ENCODE data around the gene SCAPER. TPM values are rescaled to one million over a fixed set of nuclear protein-coding genes. Genes with fewer than 3 reads are reported as not detected.

Gene SCAPER
- total and polyA plus RNA-seq, 10 of the 15 experiments (the other 5 are each of a cell fraction or from before 2014, with no cell fraction given): 1.0 to 7.7 (median 3.9) TPM

- TF ChIP-seq, protein P1, sequence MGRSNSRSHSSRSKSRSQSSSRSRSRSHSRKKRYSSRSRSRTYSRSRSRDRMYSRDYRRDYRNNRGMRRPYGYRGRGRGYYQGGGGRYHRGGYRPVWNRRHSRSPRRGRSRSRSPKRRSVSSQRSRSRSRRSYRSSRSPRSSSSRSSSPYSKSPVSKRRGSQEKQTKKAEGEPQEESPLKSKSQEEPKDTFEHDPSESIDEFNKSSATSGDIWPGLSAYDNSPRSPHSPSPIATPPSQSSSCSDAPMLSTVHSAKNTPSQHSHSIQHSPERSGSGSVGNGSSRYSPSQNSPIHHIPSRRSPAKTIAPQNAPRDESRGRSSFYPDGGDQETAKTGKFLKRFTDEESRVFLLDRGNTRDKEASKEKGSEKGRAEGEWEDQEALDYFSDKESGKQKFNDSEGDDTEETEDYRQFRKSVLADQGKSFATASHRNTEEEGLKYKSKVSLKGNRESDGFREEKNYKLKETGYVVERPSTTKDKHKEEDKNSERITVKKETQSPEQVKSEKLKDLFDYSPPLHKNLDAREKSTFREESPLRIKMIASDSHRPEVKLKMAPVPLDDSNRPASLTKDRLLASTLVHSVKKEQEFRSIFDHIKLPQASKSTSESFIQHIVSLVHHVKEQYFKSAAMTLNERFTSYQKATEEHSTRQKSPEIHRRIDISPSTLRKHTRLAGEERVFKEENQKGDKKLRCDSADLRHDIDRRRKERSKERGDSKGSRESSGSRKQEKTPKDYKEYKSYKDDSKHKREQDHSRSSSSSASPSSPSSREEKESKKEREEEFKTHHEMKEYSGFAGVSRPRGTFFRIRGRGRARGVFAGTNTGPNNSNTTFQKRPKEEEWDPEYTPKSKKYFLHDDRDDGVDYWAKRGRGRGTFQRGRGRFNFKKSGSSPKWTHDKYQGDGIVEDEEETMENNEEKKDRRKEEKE (IDR thresholded peaks at IDR 0.05): no peak
- no peak for TF ChIP-seq NFYA (IDR thresholded peaks at IDR 0.05; ENCODE audit: borderline replicate concordance, low read depth, low read length)
- TF ChIP-seq FOXK2 (IDR thresholded peaks at IDR 0.05): no peak
- TF ChIP-seq SRF (IDR thresholded peaks at IDR 0.05; ENCODE audit: low read depth in 2 of 2, low read length in 2 of 2): peak in 1 of 2 experiments; percentile 79; a peak in 2 of 4 replicates
- TF ChIP-seq MTA2 (IDR thresholded peaks at IDR 0.05; ENCODE audit: low read depth): peak; percentile 91
- TF ChIP-seq BCL11A (IDR thresholded peaks at IDR 0.05; ENCODE audit: low read depth, low read length): peak; percentile 100
- no peak for TF ChIP-seq NR2C2 (IDR thresholded peaks at IDR 0.05; ENCODE audit: borderline replicate concordance, control insufficient read depth, insufficient read length, low read depth)
- TF ChIP-seq CEBPB (IDR thresholded peaks at IDR 0.05; ENCODE audit: borderline replicate concordance in 1 of 2, low read depth in 2 of 2, low read length in 2 of 2): peak in 1 of 2 experiments; percentile 99; a peak in 1 of 4 replicates
- peak; percentile 92 for TF ChIP-seq MEF2A (IDR thresholded peaks at IDR 0.05; ENCODE audit: insufficient read depth, low read depth, low read length)
- no peak for TF ChIP-seq HDGF (IDR thresholded peaks at IDR 0.05)
- TF ChIP-seq IRF4 (IDR thresholded peaks at IDR 0.05; ENCODE audit: low read depth, low read length): peak; percentile 100
- TF ChIP-seq, protein P2, sequence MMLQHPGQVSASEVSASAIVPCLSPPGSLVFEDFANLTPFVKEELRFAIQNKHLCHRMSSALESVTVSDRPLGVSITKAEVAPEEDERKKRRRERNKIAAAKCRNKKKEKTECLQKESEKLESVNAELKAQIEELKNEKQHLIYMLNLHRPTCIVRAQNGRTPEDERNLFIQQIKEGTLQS (IDR thresholded peaks at IDR 0.05; ENCODE audit: borderline replicate concordance, extremely low read depth, low read depth, low read length): no peak
- TF ChIP-seq SUZ12 (IDR thresholded peaks at IDR 0.05; ENCODE audit: unreplicated experiment): no peak
- TF ChIP-seq, protein P3, sequence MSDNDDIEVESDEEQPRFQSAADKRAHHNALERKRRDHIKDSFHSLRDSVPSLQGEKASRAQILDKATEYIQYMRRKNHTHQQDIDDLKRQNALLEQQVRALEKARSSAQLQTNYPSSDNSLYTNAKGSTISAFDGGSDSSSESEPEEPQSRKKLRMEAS (IDR thresholded peaks at IDR 0.05; ENCODE audit: low read depth, low read length): no peak
- peak; percentile 81 for TF ChIP-seq GABPA (IDR thresholded peaks at IDR 0.05; ENCODE audit: low read depth)
- TF ChIP-seq ZNF24 (IDR thresholded peaks at IDR 0.05): no peak
- TF ChIP-seq ZBED1 (IDR thresholded peaks at IDR 0.05; ENCODE audit: borderline replicate concordance): peak; percentile 98
- peak; percentile 96 for TF ChIP-seq IKZF1 (conservative IDR thresholded peaks at IDR 0.05)
- TF ChIP-seq CREM (IDR thresholded peaks at IDR 0.05; ENCODE audit: low read depth): peak; percentile 96
- TF ChIP-seq RUNX3 (IDR thresholded peaks at IDR 0.05; ENCODE audit: low read length): peak; percentile 100
- TF ChIP-seq CBX3 (IDR thresholded peaks at IDR 0.05; ENCODE audit: borderline replicate concordance, low read depth): no peak
- no peak for TF ChIP-seq SIN3A (IDR thresholded peaks at IDR 0.05; ENCODE audit: low read depth, low read length)
- TF ChIP-seq SP1 (IDR thresholded peaks at IDR 0.05; ENCODE audit: low read depth, low read length): peak; percentile 75
- 0 out of 2 replicates have a peak, but pooled peaks have one; percentile 37 for TF ChIP-seq ATF7 (IDR thresholded peaks at IDR 0.05; ENCODE audit: low read depth)
- no peak for TF ChIP-seq RAD51 (IDR thresholded peaks at IDR 0.05)
- TF ChIP-seq, protein P4, sequence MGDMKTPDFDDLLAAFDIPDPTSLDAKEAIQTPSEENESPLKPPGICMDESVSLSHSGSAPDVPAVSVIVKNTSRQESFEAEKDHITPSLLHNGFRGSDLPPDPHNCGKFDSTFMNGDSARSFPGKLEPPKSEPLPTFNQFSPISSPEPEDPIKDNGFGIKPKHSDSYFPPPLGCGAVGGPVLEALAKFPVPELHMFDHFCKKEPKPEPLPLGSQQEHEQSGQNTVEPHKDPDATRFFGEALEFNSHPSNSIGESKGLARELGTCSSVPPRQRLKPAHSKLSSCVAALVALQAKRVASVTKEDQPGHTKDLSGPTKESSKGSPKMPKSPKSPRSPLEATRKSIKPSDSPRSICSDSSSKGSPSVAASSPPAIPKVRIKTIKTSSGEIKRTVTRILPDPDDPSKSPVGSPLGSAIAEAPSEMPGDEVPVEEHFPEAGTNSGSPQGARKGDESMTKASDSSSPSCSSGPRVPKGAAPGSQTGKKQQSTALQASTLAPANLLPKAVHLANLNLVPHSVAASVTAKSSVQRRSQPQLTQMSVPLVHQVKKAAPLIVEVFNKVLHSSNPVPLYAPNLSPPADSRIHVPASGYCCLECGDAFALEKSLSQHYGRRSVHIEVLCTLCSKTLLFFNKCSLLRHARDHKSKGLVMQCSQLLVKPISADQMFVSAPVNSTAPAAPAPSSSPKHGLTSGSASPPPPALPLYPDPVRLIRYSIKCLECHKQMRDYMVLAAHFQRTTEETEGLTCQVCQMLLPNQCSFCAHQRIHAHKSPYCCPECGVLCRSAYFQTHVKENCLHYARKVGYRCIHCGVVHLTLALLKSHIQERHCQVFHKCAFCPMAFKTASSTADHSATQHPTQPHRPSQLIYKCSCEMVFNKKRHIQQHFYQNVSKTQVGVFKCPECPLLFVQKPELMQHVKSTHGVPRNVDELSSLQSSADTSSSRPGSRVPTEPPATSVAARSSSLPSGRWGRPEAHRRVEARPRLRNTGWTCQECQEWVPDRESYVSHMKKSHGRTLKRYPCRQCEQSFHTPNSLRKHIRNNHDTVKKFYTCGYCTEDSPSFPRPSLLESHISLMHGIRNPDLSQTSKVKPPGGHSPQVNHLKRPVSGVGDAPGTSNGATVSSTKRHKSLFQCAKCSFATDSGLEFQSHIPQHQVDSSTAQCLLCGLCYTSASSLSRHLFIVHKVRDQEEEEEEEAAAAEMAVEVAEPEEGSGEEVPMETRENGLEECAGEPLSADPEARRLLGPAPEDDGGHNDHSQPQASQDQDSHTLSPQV (IDR thresholded peaks at IDR 0.05): no peak
These were observed 329.9 kb downstream of the SCAPER start (continued) for GRCh38 chr15:76575274-76575673.

Data from GM12878 (cell line).